ENCODE results near the gene MORC2. TPM values are rescaled to one million over a fixed set of nuclear protein-coding genes. Genes with fewer than 3 reads are reported as not detected.

The MORC2 gene
- total RNA-seq, 1 experiment from 2014 or later, result 60.3 TPM

DNA sequence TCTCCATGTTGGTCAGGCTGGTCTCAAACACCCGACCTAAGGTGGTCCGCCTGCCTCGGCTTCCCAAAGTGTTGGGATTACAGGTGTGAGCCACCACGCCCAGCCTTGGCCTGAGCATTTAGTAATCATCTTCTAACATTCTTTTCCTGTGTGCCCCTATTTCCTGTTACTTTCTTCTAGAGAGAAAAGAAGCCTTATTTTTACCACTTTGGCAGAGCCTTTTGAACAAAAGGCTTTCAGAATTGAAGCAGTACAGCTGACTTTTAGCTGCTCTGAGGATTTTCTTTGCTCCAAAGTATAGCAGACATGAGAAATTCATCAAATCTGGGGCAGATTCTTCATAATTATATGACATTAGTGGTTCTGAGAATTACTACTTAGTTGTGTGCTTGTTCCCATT, 13.4 kb downstream of the MORC2 start:
- H3K36me3 ChIP-seq (ENCODE audit: insufficient read depth, low read length, poor library complexity, severe bottlenecking), result peaks cover 14% of the 10 kb centered on the region
- H3K27me3 ChIP-seq (replicated peaks; ENCODE audit: insufficient read depth, low read depth, low read length, poor library complexity), result no peaks in the 10 kb centered on the region
- H3K4me1 ChIP-seq (ENCODE audit: insufficient read depth, low read length, poor library complexity, severe bottlenecking), result no peaks in the 10 kb centered on the region
- intact Hi-C loops (cut with micrococcal nuclease; ENCODE audit: unreplicated experiment), result no loop called here
- TF ChIP-seq EZH2 (IDR thresholded peaks at IDR 0.05; ENCODE audit: borderline replicate concordance, low read depth, low read length, poor library complexity, severe bottlenecking), result no peak
- TF ChIP-seq, protein P1, sequence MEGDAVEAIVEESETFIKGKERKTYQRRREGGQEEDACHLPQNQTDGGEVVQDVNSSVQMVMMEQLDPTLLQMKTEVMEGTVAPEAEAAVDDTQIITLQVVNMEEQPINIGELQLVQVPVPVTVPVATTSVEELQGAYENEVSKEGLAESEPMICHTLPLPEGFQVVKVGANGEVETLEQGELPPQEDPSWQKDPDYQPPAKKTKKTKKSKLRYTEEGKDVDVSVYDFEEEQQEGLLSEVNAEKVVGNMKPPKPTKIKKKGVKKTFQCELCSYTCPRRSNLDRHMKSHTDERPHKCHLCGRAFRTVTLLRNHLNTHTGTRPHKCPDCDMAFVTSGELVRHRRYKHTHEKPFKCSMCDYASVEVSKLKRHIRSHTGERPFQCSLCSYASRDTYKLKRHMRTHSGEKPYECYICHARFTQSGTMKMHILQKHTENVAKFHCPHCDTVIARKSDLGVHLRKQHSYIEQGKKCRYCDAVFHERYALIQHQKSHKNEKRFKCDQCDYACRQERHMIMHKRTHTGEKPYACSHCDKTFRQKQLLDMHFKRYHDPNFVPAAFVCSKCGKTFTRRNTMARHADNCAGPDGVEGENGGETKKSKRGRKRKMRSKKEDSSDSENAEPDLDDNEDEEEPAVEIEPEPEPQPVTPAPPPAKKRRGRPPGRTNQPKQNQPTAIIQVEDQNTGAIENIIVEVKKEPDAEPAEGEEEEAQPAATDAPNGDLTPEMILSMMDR (conservative IDR thresholded peaks at IDR 0.05; ENCODE audit: low read depth, low read length), result no peak
- BruUV-seq (replicated peaks), result no TSS peak
- CTCF ChIA-PET, result no interaction called here
- H3K4me3 ChIP-seq (ENCODE audit: low read depth, low read length, poor library complexity, severe bottlenecking), result no peak overlapping the region
- no peak overlapping the region for H3K27ac ChIP-seq (ENCODE audit: low read depth, low read length, poor library complexity, severe bottlenecking)
- no peak for DNase-seq (ENCODE audit: low spot score)
- H3K9me3 ChIP-seq (ENCODE audit: low read depth, low read length, poor library complexity, severe bottlenecking), result no peaks in the 10 kb centered on the region
- POLR2A ChIA-PET (ENCODE audit: low non-redundant PET), result no interaction called here

DNA sequence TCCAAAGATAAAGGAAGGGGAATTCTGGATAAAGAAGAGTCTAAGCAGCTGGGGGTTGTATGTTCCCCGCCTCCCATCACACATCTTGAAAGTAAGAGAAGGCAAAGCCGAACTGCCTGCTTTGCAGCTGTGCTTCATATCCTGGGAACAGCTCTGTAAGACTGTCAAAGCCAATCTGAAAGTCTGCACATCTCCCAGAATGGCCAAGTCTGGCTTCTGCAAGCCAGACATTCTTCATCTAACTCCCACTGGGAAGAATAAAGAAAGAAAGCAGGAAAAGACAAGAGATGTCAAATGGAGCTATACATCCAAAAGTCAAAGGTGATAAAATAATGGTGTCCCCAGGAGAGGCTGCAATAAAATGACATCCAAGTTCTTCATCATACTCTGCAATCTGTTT, 15.4 kb downstream of the MORC2 start:
- intact Hi-C loops (cut with micrococcal nuclease; ENCODE audit: unreplicated experiment), result no loop called here
- POLR2A ChIA-PET (ENCODE audit: low non-redundant PET), result no interaction called here
- no peaks in the 10 kb centered on the region for H3K9me3 ChIP-seq (ENCODE audit: low read depth, low read length, poor library complexity, severe bottlenecking)
- BruUV-seq (replicated peaks), result no TSS peak
- H3K36me3 ChIP-seq (ENCODE audit: insufficient read depth, low read length, poor library complexity, severe bottlenecking), result peaks cover 28% of the 10 kb centered on the region
- H3K27me3 ChIP-seq (replicated peaks; ENCODE audit: insufficient read depth, low read depth, low read length, poor library complexity), result no peaks in the 10 kb centered on the region
- TF ChIP-seq, protein P1 (conservative IDR thresholded peaks at IDR 0.05; ENCODE audit: low read depth, low read length), result no peak
- no peak for TF ChIP-seq EZH2 (IDR thresholded peaks at IDR 0.05; ENCODE audit: borderline replicate concordance, low read depth, low read length, poor library complexity, severe bottlenecking)
- CTCF ChIA-PET, result no interaction called here
- H3K4me3 ChIP-seq (ENCODE audit: low read depth, low read length, poor library complexity, severe bottlenecking), result no peak overlapping the region
- DNase-seq (ENCODE audit: low spot score), result no peak
- peaks cover 2% of the 10 kb centered on the region for H3K4me1 ChIP-seq (ENCODE audit: insufficient read depth, low read length, poor library complexity, severe bottlenecking)
- no peak overlapping the region for H3K27ac ChIP-seq (ENCODE audit: low read depth, low read length, poor library complexity, severe bottlenecking)

DNA sequence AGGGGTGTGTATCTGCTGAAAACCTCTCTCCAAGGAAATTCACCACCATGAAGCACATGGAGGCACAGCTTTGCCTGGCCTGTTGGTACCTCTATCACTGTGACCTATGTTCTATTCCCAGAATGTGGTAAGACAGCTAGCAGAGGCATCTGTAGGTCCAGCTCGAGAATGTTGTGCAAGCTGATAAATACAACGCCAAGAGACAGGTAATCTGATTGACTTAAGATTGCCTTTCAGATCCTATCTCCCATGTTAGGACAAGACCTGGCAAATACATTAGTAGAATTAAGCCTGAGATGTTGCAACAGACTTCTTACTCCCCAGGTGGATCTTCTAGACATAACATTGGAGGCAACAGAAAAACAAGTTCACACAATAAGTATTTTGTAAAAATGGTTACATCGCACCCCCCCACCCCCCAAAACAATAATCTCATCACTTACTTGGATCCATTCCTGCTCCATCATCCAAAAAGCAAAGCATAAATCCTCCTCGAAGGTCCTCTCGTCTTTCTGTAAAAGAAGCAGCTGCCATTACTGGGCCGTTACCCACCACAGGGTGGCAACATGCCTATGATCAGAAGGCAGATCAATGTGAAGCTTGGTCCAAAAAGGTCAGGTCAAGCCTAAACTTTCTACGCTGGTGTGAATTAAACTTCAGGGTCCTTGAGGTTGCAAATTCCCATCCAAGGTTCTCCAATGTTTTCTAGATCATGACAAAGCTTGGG, 18.5 kb downstream of the MORC2 start:
- H3K4me1 ChIP-seq (ENCODE audit: insufficient read depth, low read length, poor library complexity, severe bottlenecking), result peaks cover 17% of the 10 kb centered on the region
- no peak overlapping the region for H3K27ac ChIP-seq (ENCODE audit: low read depth, low read length, poor library complexity, severe bottlenecking)
- TF ChIP-seq, protein P1 (conservative IDR thresholded peaks at IDR 0.05; ENCODE audit: low read depth, low read length), result no peak
- TF ChIP-seq EZH2 (IDR thresholded peaks at IDR 0.05; ENCODE audit: borderline replicate concordance, low read depth, low read length, poor library complexity, severe bottlenecking), result no peak
- no peak for DNase-seq (ENCODE audit: low spot score)
- no TSS peak for BruUV-seq (replicated peaks)
- H3K36me3 ChIP-seq (ENCODE audit: insufficient read depth, low read length, poor library complexity, severe bottlenecking), result peaks cover 41% of the 10 kb centered on the region
- CTCF ChIA-PET, result no interaction called here
- POLR2A ChIA-PET (ENCODE audit: low non-redundant PET), result no interaction called here
- H3K4me3 ChIP-seq (ENCODE audit: low read depth, low read length, poor library complexity, severe bottlenecking), result no peak overlapping the region
- no peaks in the 10 kb centered on the region for H3K27me3 ChIP-seq (replicated peaks; ENCODE audit: insufficient read depth, low read depth, low read length, poor library complexity)
- intact Hi-C loops (cut with micrococcal nuclease; ENCODE audit: unreplicated experiment), result loop anchor here (2.0 kb wide), 2 partner anchors 135 to 199 kb away; no protein-coding TSS in a partner anchor
- H3K9me3 ChIP-seq (ENCODE audit: low read depth, low read length, poor library complexity, severe bottlenecking), result no peaks in the 10 kb centered on the region

All from A673 (cell line).